Peyer's patch (tissue), 4 donors: ENCODE results near the gene KLK10. TPM values are rescaled to one million over a fixed set of nuclear protein-coding genes. Genes with fewer than 3 reads are reported as not detected.

Source experiments
- DNase-seq, 3 donors: peaks; one replicate each; pipeline ENCODE4 v3.0.0-alpha.2; 2017 to 2019
- H3K27ac ChIP-seq, 4 donors: fragments of 200-600 bp; sonication (generic); one replicate each; pipeline ENCODE4 v1.5.1; 2016 to 2019
- H3K27me3 ChIP-seq, 2 donors: fragments of 200-600 bp; sonication (generic); one replicate each; pipeline ENCODE4 v1.5.1; 2019
- H3K36me3 ChIP-seq, 3 donors: fragments of 200-600 bp; sonication (generic); one replicate each; pipeline ENCODE4 v1.5.1; 2016 to 2019
- H3K4me1 ChIP-seq, 4 donors: fragments of 200-600 bp; sonication (generic); one replicate each; pipeline ENCODE4 v1.5.1; 2016 to 2019
- H3K4me3 ChIP-seq, 4 donors: fragments of 200-600 bp; sonication (generic); 1 replicate in 3 of 4; 2 replicates in 1 of 4; pipeline ENCODE4 v1.5.1; 2016 to 2019; ENCODE audit warnings: mild to moderate bottlenecking in 1 of 4
- H3K9me3 ChIP-seq, 4 donors: fragments of 200-600 bp; sonication (generic); one replicate each; pipeline ENCODE4 v1.5.1; 2016 to 2019; ENCODE audit warnings: mild to moderate bottlenecking in 1 of 4
- CTCF ChIP-seq, 6 experiments: fragments of 450-650 bp in 4 of 6; fragments of 200-600 bp in 2 of 6; sonication (generic) in 1 of 6; IDR thresholded peaks; one replicate each; pipeline ENCODE4 v1.5.1; 2017 to 2019; ENCODE audit warnings: antibody characterized with exemption in 6 of 6, mild to moderate bottlenecking in 3 of 6, moderate library complexity in 1 of 6
- POLR2A ChIP-seq, 2 donors: fragments of 450-650 bp; IDR thresholded peaks; one replicate each; pipeline ENCODE4 v1.5.1; 2017; ENCODE audit warnings: antibody characterized with exemption in 2 of 2, mild to moderate bottlenecking in 2 of 2, moderate library complexity in 2 of 2
- total RNA-seq, 4 donors: library from RNA; depleted of rRNA; stranded (reverse); fragments of >200 nt; gene quantifications; one replicate each; pipeline ENCODE4 v1.1.0, GENCODE V29; 2016

KLK10 gene
- total RNA-seq, 4 donors from 2014 or later: 2.4 to 6.3 TPM; not detected in 2

- Histone ChIP-seq H3K36me3 (no peaks in the 10 kb centered on the region), H3K27me3 (no peaks in the 10 kb centered on the region), H3K4me1 (peaks cover 0 to 7% (median 0%) of the 10 kb centered on the region in 4 donors), H3K9me3 (no peaks in the 10 kb centered on the region), H3K27ac (no peak overlapping the region), H3K4me3 (no peak overlapping the region)
- no peak for DNase-seq
- TF ChIP-seq POLR2A (IDR thresholded peaks at IDR 0.05) (no peak), CTCF (IDR thresholded peaks at IDR 0.05) (no peak)
Measured at GRCh38 chr19:51060973-51061372, 41.5 kb upstream of the KLK10 start.

GRCh38 chr19:51060336-51060735, 40.8 kb upstream of the KLK10 start:
- H3K4me3 ChIP-seq: no peak overlapping the region
- H3K4me1 ChIP-seq: peaks cover 0 to 6% (median 0%) of the 10 kb centered on the region in 4 donors
- TF ChIP-seq CTCF (IDR thresholded peaks at IDR 0.05): no peak
- no peak for TF ChIP-seq POLR2A (IDR thresholded peaks at IDR 0.05)
- no peaks in the 10 kb centered on the region for H3K27me3 ChIP-seq
- H3K36me3 ChIP-seq: no peaks in the 10 kb centered on the region
- DNase-seq: no peak
- no peaks in the 10 kb centered on the region for H3K9me3 ChIP-seq
- no peak overlapping the region for H3K27ac ChIP-seq

DNA sequence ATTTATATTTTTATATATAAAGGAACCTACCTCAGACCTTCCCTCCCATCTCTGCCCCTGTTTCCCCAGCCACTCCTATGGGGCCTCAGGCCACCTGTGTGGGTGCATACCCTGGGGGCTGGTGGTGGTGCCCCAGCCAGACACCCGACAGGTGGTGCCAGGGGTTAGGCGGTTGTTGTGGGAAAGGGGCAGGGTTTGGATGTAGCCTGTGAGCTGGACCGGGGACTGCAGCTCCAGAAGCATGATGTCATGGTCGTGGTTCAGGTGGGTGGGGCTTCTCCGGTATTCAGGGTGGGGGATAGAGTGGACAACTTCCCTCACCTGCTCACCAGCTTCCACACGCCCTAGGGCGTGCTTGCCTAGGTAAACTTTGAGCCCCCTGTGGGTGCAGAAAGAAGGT, 40.2 kb upstream of the KLK10 start:
- no peak for TF ChIP-seq POLR2A (IDR thresholded peaks at IDR 0.05)
- no peak for TF ChIP-seq CTCF (IDR thresholded peaks at IDR 0.05)
- Histone ChIP-seq H3K27ac (no peak overlapping the region), H3K36me3 (no peaks in the 10 kb centered on the region)

GRCh38 chr19:51055866-51056265, 36.4 kb upstream of the KLK10 start:
- no peak overlapping the region for H3K4me3 ChIP-seq
- H3K27me3 ChIP-seq: no peaks in the 10 kb centered on the region
- no peaks in the 10 kb centered on the region for H3K4me1 ChIP-seq
- DNase-seq: no peak
- TF ChIP-seq POLR2A (IDR thresholded peaks at IDR 0.05) (no peak), CTCF (IDR thresholded peaks at IDR 0.05) (no peak)
- H3K36me3 ChIP-seq: no peaks in the 10 kb centered on the region
- no peak overlapping the region for H3K27ac ChIP-seq
- H3K9me3 ChIP-seq: no peaks in the 10 kb centered on the region

More for the DNA sequence above, 40.2 kb upstream of the KLK10 start:
- no peak for DNase-seq
- Histone ChIP-seq H3K4me1 (no peaks in the 10 kb centered on the region), H3K27me3 (no peaks in the 10 kb centered on the region), H3K9me3 (no peaks in the 10 kb centered on the region), H3K4me3 (no peak overlapping the region)

DNA sequence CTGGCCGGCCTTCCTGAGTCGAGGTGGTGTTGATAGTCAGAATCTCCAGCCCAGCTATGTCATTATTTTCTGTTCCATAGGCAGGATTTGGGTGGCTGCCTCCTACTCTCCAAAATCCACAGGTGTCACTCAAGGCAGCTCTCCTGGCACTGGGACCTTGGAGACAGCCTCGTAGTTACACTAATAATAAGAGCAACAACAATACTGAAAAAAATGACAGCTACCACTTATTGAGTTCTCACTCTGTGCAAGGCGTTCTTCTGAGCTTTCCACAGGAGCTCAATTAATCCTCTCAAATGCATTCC, 27.5 kb upstream of the KLK10 start:
- Histone ChIP-seq H3K4me1 (no peaks in the 10 kb centered on the region), H3K36me3 (no peaks in the 10 kb centered on the region), H3K27ac (no peak overlapping the region), H3K4me3 (no peak overlapping the region), H3K9me3 (no peaks in the 10 kb centered on the region), H3K27me3 (no peaks in the 10 kb centered on the region)
- no peak for TF ChIP-seq POLR2A (IDR thresholded peaks at IDR 0.05)
- no peak for TF ChIP-seq CTCF (IDR thresholded peaks at IDR 0.05)
- DNase-seq: no peak

DNA sequence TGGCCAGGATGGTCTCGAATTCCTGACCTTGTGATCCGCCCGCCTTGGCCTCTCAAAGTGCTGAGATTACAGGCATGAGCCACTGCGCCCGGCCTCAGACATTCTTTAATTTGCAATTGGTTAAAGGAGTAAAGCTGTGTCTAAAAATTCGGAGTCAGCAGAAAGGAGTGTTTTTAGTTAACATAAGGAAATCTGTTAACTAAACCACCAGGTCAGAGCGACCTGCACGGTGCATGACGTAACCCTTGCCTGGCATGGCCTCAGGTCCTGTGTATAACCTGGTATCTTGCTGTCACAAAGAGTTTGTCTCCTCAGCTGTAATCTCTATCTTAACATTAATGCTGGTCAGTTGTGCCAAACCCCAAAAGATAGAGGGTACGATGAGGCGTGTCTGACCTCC, 24.8 kb upstream of the KLK10 start:
- no peaks in the 10 kb centered on the region for H3K27me3 ChIP-seq
- no peaks in the 10 kb centered on the region for H3K4me1 ChIP-seq
- no peaks in the 10 kb centered on the region for H3K9me3 ChIP-seq
- H3K4me3 ChIP-seq: no peak overlapping the region
- no peaks in the 10 kb centered on the region for H3K36me3 ChIP-seq
- TF ChIP-seq POLR2A (IDR thresholded peaks at IDR 0.05) (no peak), CTCF (IDR thresholded peaks at IDR 0.05) (no peak)
- DNase-seq: no peak
- H3K27ac ChIP-seq: no peak overlapping the region
